Left lung (tissue), 10 donors: ENCODE measurements around the gene RAP1A. TPM values are rescaled to one million over a fixed set of nuclear protein-coding genes. Genes with fewer than 3 reads are reported as not detected.

Experiments
- ATAC-seq: fragments of 200-7000 bp; cut with Tn5 transposase; one replicate; pipeline ENCODE4 v1.9.1; 2020; ENCODE audit warnings: moderate library complexity
- DNase-seq, 4 donors: peaks; one replicate each; pipeline ENCODE4 v3.0.0-alpha.2; 2013 to 2020
- H3K27ac ChIP-seq, 2 donors: fragments of 200-600 bp; sonication (generic) in 1 of 2; one replicate each; pipeline versions ENCODE4 v1.5.0 to v1.8.0; 2020 to 2021
- H3K27me3 ChIP-seq, 2 donors: fragments of 200-600 bp; sonication (generic) in 1 of 2; one replicate each; pipeline versions ENCODE4 v1.5.0 to v1.8.0; 2020 to 2021
- H3K36me3 ChIP-seq, 2 donors: fragments of 200-600 bp; sonication (generic) in 1 of 2; one replicate each; pipeline versions ENCODE4 v1.5.0 to v1.8.0; 2020 to 2021
- H3K4me1 ChIP-seq, 2 donors: fragments of 200-600 bp; one replicate each; pipeline ENCODE4 v1.8.0; 2021
- H3K4me3 ChIP-seq, 2 donors: fragments of 200-600 bp; sonication (generic) in 1 of 2; one replicate each; pipeline versions ENCODE4 v1.5.0 to v1.8.0; 2020 to 2021; ENCODE audit warnings: mild to moderate bottlenecking in 1 of 2
- H3K9me3 ChIP-seq, 2 donors: fragments of 200-600 bp; sonication (generic) in 1 of 2; one replicate each; pipeline versions ENCODE4 v1.5.0 to v1.8.0; 2020 to 2021
- CTCF ChIP-seq, 2 donors: fragments of 200-600 bp; sonication (generic) in 1 of 2; IDR thresholded peaks; one replicate each; pipeline versions ENCODE4 v1.5.0 to v1.8.0; 2021; ENCODE audit warnings: antibody characterized with exemption in 2 of 2
- intact Hi-C, 2 donors: fragments of 100-400 bp; cut with DNase I; formaldehyde crosslinking; loops; one replicate each; pipeline versions ENCODE4 v1.11.2 to v1.14.2; 2022
- polyA plus RNA-seq, 6 donors: library from polyadenylated mRNA; unstranded; fragments of 120-200 nt; gene quantifications; one replicate each; pipeline ENCODE4 v1.2.1, GENCODE V29; 2013; ENCODE audit not compliant: insufficient read length in 6 of 6
- total RNA-seq, 2 donors: library from RNA; stranded (reverse); fragmentation: NEBNext Ultra II Directional; extraction: Animal tissue kit (Norgen Biotek cat#: 25700); gene quantifications; one replicate each; pipeline ENCODE4 v1.2.1, GENCODE V29; 2021
- donor health status: DM: no; HTN: yes; CAD: no.
- donor health status: DM: no; HTN: no; CAD: no.

The RAP1A gene
- total and polyA plus RNA-seq, 8 donors, result 68.2 to 121 (median 82.4) TPM

GRCh38 chr1:111719674-111720132 lies 100.1 kb downstream of the RAP1A start:
- peak; percentile 6 for ATAC-seq
- no peak for DNase-seq
- no peak overlapping the region for H3K4me3 ChIP-seq
- H3K27ac ChIP-seq, result peak overlapping the region in 1 of 2 donors; percentile 85
- TF ChIP-seq CTCF (IDR thresholded peaks at IDR 0.05), result no peak
- peaks cover 0 to 17% of the 10 kb centered on the region in 2 donors for H3K36me3 ChIP-seq
- intact Hi-C loops, result no loop called here
- H3K27me3 ChIP-seq, result no peaks in the 10 kb centered on the region
- H3K9me3 ChIP-seq, result no peaks in the 10 kb centered on the region
- H3K4me1 ChIP-seq, result peaks cover 12 to 47% of the 10 kb centered on the region in 2 donors

GRCh38 chr1:111720274-111720976 lies 100.8 kb downstream of the RAP1A start:
- H3K4me1 ChIP-seq, result peaks cover 12 to 47% of the 10 kb centered on the region in 2 donors
- peak; percentile 72 for ATAC-seq
- no peaks in the 10 kb centered on the region for H3K27me3 ChIP-seq
- H3K4me3 ChIP-seq, result no peak overlapping the region
- H3K27ac ChIP-seq, result peak overlapping the region; percentile 65 to 85
- peaks cover 0 to 16% of the 10 kb centered on the region in 2 donors for H3K36me3 ChIP-seq
- intact Hi-C loops, result no loop called here
- DNase-seq, result no peak
- no peaks in the 10 kb centered on the region for H3K9me3 ChIP-seq
- no peak for TF ChIP-seq CTCF (IDR thresholded peaks at IDR 0.05)

- peak overlapping the region; percentile 65 to 85 for H3K27ac ChIP-seq
- ATAC-seq, result peak; percentile 40
These were observed 101.6 kb downstream of the RAP1A start for GRCh38 chr1:111720977-111721786.

GRCh38 chr1:111723091-111723806 lies 103.7 kb downstream of the RAP1A start:
- intact Hi-C loops, result no loop called here
- ATAC-seq (no peak), DNase-seq (no peak)
- H3K27ac ChIP-seq, result no peak overlapping the region
- H3K27me3 ChIP-seq, result no peaks in the 10 kb centered on the region
- H3K4me3 ChIP-seq, result no peak overlapping the region
- no peaks in the 10 kb centered on the region for H3K9me3 ChIP-seq
- H3K36me3 ChIP-seq, result peaks cover 0 to 13% of the 10 kb centered on the region in 2 donors
- H3K4me1 ChIP-seq, result peaks cover 12 to 47% of the 10 kb centered on the region in 2 donors
- no peak for TF ChIP-seq CTCF (IDR thresholded peaks at IDR 0.05)

More at GRCh38 chr1:111720977-111721786, 101.6 kb downstream of the RAP1A start:
- H3K4me1 ChIP-seq, result peaks cover 12 to 47% of the 10 kb centered on the region in 2 donors
- H3K36me3 ChIP-seq, result peaks cover 0 to 11% of the 10 kb centered on the region in 2 donors
- no peak for DNase-seq
- intact Hi-C loops, result no loop called here
- no peak overlapping the region for H3K4me3 ChIP-seq
- no peak for TF ChIP-seq CTCF (IDR thresholded peaks at IDR 0.05)
- H3K9me3 ChIP-seq, result no peaks in the 10 kb centered on the region
- no peaks in the 10 kb centered on the region for H3K27me3 ChIP-seq
